PC-9 (cell line): ENCODE data around the gene ZNF599. TPM values are rescaled to one million over a fixed set of nuclear protein-coding genes. Genes with fewer than 3 reads are reported as not detected.

Source experiments
- BruUV-seq: library from RNA; stranded (reverse); fragments of 400-500 nt; replicated peaks from 2 replicates; lab custom pipeline; 2021; lab: Mats Ljungman, UMichigan
- CTCF ChIA-PET: fragments of 300-600 bp; sonication (Branson Sonifier 250); formaldehyde crosslinking; loops from one replicate; lab custom pipeline; 2022; ENCODE audit warnings: antibody characterized with exemption; lab: Charles Lee
- POLR2A ChIA-PET: fragments of 300-600 bp; sonication (Branson Sonifier 250); formaldehyde crosslinking; loops from one replicate; lab custom pipeline; 2022; ENCODE audit warnings: antibody characterized with exemption; ENCODE audit not compliant: unreplicated experiment; lab: Charles Lee
- DNase-seq, 2 experiments: peaks; one replicate each; pipeline versions ENCODE4 v3.0.0 to v3.0.0-alpha.2; 2015 to 2022; ENCODE audit warnings: mixed read lengths in 1 of 2
- H2AFZ ChIP-seq: fragments of 200-600 bp; sonication (generic); 2 replicates; pipeline ENCODE4 v1.8.1; 2017; ENCODE audit warnings: antibody characterized with exemption
- H3F3A ChIP-seq: fragments of 200-600 bp; sonication (generic); 2 replicates; pipeline ENCODE4 v1.8.1; 2017; ENCODE audit warnings: antibody characterized with exemption, mild to moderate bottlenecking, low read depth; ENCODE audit not compliant: insufficient read depth
- H3K27ac ChIP-seq: fragments of 200-600 bp; sonication (generic); 2 replicates; pipeline ENCODE4 v1.6.1; 2016; ENCODE audit warnings: mixed run types
- H3K27me3 ChIP-seq: fragments of 200-600 bp; sonication (generic); 2 replicates; pipeline ENCODE4 v1.6.1; 2016; ENCODE audit warnings: low read depth, mixed run types; ENCODE audit not compliant: insufficient read depth
- H3K36me3 ChIP-seq: fragments of 200-600 bp; sonication (generic); 2 replicates; pipeline ENCODE4 v1.6.1; 2016; ENCODE audit warnings: low read depth, mixed run types
- H3K4me1 ChIP-seq: fragments of 200-600 bp; sonication (generic); replicated peaks from 2 replicates; pipeline ENCODE4 v1.6.1; 2016; ENCODE audit warnings: mixed run types; ENCODE audit not compliant: insufficient read depth
- H3K4me2 ChIP-seq: fragments of 200-600 bp; sonication (generic); 2 replicates; pipeline ENCODE4 v1.6.1; 2017; ENCODE audit warnings: mixed run types
- H3K4me3 ChIP-seq: fragments of 200-600 bp; sonication (generic); 2 replicates; pipeline ENCODE4 v1.6.1; 2016; ENCODE audit warnings: mixed run types
- H3K79me2 ChIP-seq: fragments of 200-600 bp; sonication (generic); 2 replicates; pipeline ENCODE4 v1.6.1; 2017; ENCODE audit warnings: low read depth, mixed run types
- H3K9me2 ChIP-seq: fragments of 200-600 bp; sonication (generic); 2 replicates; pipeline ENCODE4 v1.8.1; 2017; ENCODE audit warnings: mild to moderate bottlenecking; ENCODE audit not compliant: insufficient read depth
- H3K9me3 ChIP-seq: fragments of 200-600 bp; sonication (generic); 2 replicates; pipeline ENCODE4 v1.8.1; 2016; ENCODE audit warnings: low read depth; ENCODE audit not compliant: insufficient read depth
- H4K20me1 ChIP-seq: fragments of 200-600 bp; sonication (generic); 2 replicates; pipeline ENCODE4 v1.8.1; 2017; ENCODE audit not compliant: insufficient read depth
- CTCF ChIP-seq: fragments of 200-600 bp; sonication (generic); conservative IDR thresholded peaks from 2 replicates; pipeline ENCODE4 v1.6.1; 2017; ENCODE audit warnings: mixed run types, antibody characterized with exemption, mild to moderate bottlenecking, moderate library complexity
- EZH2 ChIP-seq: fragments of 200-600 bp; sonication (generic); IDR thresholded peaks from 2 replicates; pipeline ENCODE4 v1.8.0; 2017; ENCODE audit warnings: antibody characterized with exemption, low read depth
- intact Hi-C: fragments of 100-400 bp; cut with micrococcal nuclease; formaldehyde crosslinking; loops from one replicate; pipeline ENCODE4 v1.10.0; 2022; ENCODE audit not compliant: unreplicated experiment
- total RNA-seq: library from RNA; stranded (reverse); gene quantifications from 2 replicates; pipeline ENCODE4 v1.2.3, GENCODE V29; 2021

ZNF599 gene
- total RNA-seq, 1 experiment from 2014 or later, result 9.2 TPM

- H3K4me1 ChIP-seq, result no peaks in the 10 kb centered on the region
- ChIA-PET POLR2A (no interaction called here), CTCF (no interaction called here)
- no peak overlapping the region for H2AFZ ChIP-seq
- H3K27me3 ChIP-seq, result peaks cover 78% of the 10 kb centered on the region
- TF ChIP-seq CTCF (no peak), EZH2 (no peak)
- H3K4me3 ChIP-seq, result no peak overlapping the region
- BruUV-seq, result no TSS peak
- no peak for DNase-seq
- H3K4me2 ChIP-seq, result no peak overlapping the region
- no peaks in the 10 kb centered on the region for H3K9me2 ChIP-seq
- H3K9me3 ChIP-seq, result no peaks in the 10 kb centered on the region
- no peaks in the 10 kb centered on the region for H4K20me1 ChIP-seq
- no peak overlapping the region for H3K27ac ChIP-seq
- intact Hi-C loops, result no loop called here
- no peaks in the 10 kb centered on the region for H3K36me3 ChIP-seq
- no peaks in the 10 kb centered on the region for H3F3A ChIP-seq
- no peaks in the 10 kb centered on the region for H3K79me2 ChIP-seq
Observed at GRCh38 chr19:34722353-34722752, 50.7 kb downstream of the ZNF599 start.

GRCh38 chr19:34715357-34715756, 57.7 kb downstream of the ZNF599 start:
- Histone ChIP-seq H3K27ac (no peak overlapping the region), H3K36me3 (no peaks in the 10 kb centered on the region), H3F3A (no peaks in the 10 kb centered on the region), H3K9me2 (no peaks in the 10 kb centered on the region), H4K20me1 (no peaks in the 10 kb centered on the region), H3K9me3 (peaks cover 10% of the 10 kb centered on the region; the same call in 1 of the 2 replicates), H3K4me1 (no peaks in the 10 kb centered on the region), H3K4me2 (no peak overlapping the region), H3K4me3 (no peak overlapping the region), H3K27me3 (peaks cover 26% of the 10 kb centered on the region), H3K79me2 (no peaks in the 10 kb centered on the region), H2AFZ (no peak overlapping the region)
- no peak for DNase-seq
- intact Hi-C loops, result no loop called here
- no TSS peak for BruUV-seq
- ChIA-PET CTCF (no interaction called here), POLR2A (no interaction called here)
- TF ChIP-seq CTCF (no peak), EZH2 (no peak)

GRCh38 chr19:34713262-34713637, 59.8 kb downstream of the ZNF599 start:
- Histone ChIP-seq H3K36me3 (no peaks in the 10 kb centered on the region), H3K9me3 (peaks cover 10% of the 10 kb centered on the region; the same call in 1 of the 2 replicates), H3K79me2 (no peaks in the 10 kb centered on the region), H3K4me3 (no peak overlapping the region), H3F3A (no peaks in the 10 kb centered on the region), H2AFZ (no peak overlapping the region), H3K4me1 (no peaks in the 10 kb centered on the region), H3K27ac (no peak overlapping the region), H3K4me2 (no peak overlapping the region), H4K20me1 (no peaks in the 10 kb centered on the region), H3K27me3 (peaks cover 15% of the 10 kb centered on the region; the same call in 1 of the 2 replicates), H3K9me2 (no peaks in the 10 kb centered on the region)
- no TSS peak for BruUV-seq
- no peak for DNase-seq
- TF ChIP-seq CTCF (no peak), EZH2 (no peak)
- intact Hi-C loops, result no loop called here
- POLR2A ChIA-PET, result no interaction called here
- CTCF ChIA-PET, result no interaction called here
